GM18507 (cell line): ENCODE measurements around the gene GJB3.
"Not testable (repeated sequence)": the region's sequence is repeated elsewhere in the genome, so short reads cannot be mapped to it uniquely, and the experiment has no call there.

Source experiments
- DNase-seq: peaks from one replicate; pipeline ENCODE4 v3.0.0; 2011; ENCODE audit warnings: low read depth; ENCODE audit not compliant: insufficient read length; ENCODE audit errors: extremely low spot score
- FAIRE-seq: peaks from 2 replicates; lab custom pipeline; 2011; peaks lifted over from hg19 to GRCh38; lab: Jason Lieb, UNC

GJB3 gene

GRCh38 chr1:34810781-34811180 lies 29.8 kb downstream of the GJB3 start:
- DNase-seq, FAIRE-seq: not testable (repeated sequence)

GRCh38 chr1:34816332-34816731 lies 35.3 kb downstream of the GJB3 start:
- DNase-seq (no peak), FAIRE-seq (no peak)

GRCh38 chr1:34816778-34817177 lies 35.8 kb downstream of the GJB3 start:
- no peak for FAIRE-seq
- DNase-seq: no peak

GRCh38 chr1:34818862-34819261 lies 37.8 kb downstream of the GJB3 start:
- not testable (repeated sequence) for FAIRE-seq

GRCh38 chr1:34822202-34822601 lies 41.2 kb downstream of the GJB3 start:
- DNase-seq: no peak
- no peak for FAIRE-seq

More at GRCh38 chr1:34818862-34819261, 37.8 kb downstream of the GJB3 start:
- not testable (repeated sequence) for DNase-seq

- FAIRE-seq (no peak), DNase-seq (no peak)
Measured at GRCh38 chr1:34824817-34825454, 43.9 kb downstream of the GJB3 start.

GRCh38 chr1:34825455-34826091 lies 44.6 kb downstream of the GJB3 start:
- DNase-seq (no peak), FAIRE-seq (no peak)

- DNase-seq (no peak), FAIRE-seq (no peak)
Measured at GRCh38 chr1:34827341-34827941, 46.4 kb downstream of the GJB3 start.

GRCh38 chr1:34828611-34829010 lies 47.6 kb downstream of the GJB3 start:
- no peak for FAIRE-seq

GRCh38 chr1:34829250-34829649 lies 48.2 kb downstream of the GJB3 start:
- no peak for DNase-seq
- no peak for FAIRE-seq

More at GRCh38 chr1:34828611-34829010, 47.6 kb downstream of the GJB3 start:
- DNase-seq: no peak

- DNase-seq (no peak), FAIRE-seq (no peak)
Measured at GRCh38 chr1:34831721-34832246, 50.8 kb downstream of the GJB3 start.

- no peak for DNase-seq
- FAIRE-seq: no peak
Measured at GRCh38 chr1:34833711-34834110, 52.7 kb downstream of the GJB3 start.
